ENCODE measurements around the gene BCORL1.

The BCORL1 gene

GRCh38 chrX:130005089-130005807, 22.8 kb downstream of the BCORL1 start:
- Histone ChIP-seq H3K4me1 (ENCODE audit: control insufficient read depth, insufficient read depth, low read length, poor library complexity, severe bottlenecking) (no peaks in the 10 kb centered on the region), H3K27ac (ENCODE audit: insufficient read depth, low read length, poor library complexity, severe bottlenecking) (no peak overlapping the region), H3K4me3 (ENCODE audit: insufficient read depth, low read depth, low read length, poor library complexity, severe bottlenecking) (no peak overlapping the region), H3K9me3 (ENCODE audit: control insufficient read depth, low read length) (no peaks in the 10 kb centered on the region), H3K36me3 (ENCODE audit: control insufficient read depth, insufficient read depth, low read length) (peaks cover 5% of the 10 kb centered on the region), H3K27me3 (replicated peaks; ENCODE audit: control insufficient read depth, insufficient read depth, low read length, poor library complexity, severe bottlenecking) (no peaks in the 10 kb centered on the region)
- DNase-seq, result no peak

- no peak overlapping the region for H3K27ac ChIP-seq (ENCODE audit: insufficient read depth, low read length, poor library complexity, severe bottlenecking)
- no peaks in the 10 kb centered on the region for H3K27me3 ChIP-seq (replicated peaks; ENCODE audit: control insufficient read depth, insufficient read depth, low read length, poor library complexity, severe bottlenecking)
- no peaks in the 10 kb centered on the region for H3K4me1 ChIP-seq (ENCODE audit: control insufficient read depth, insufficient read depth, low read length, poor library complexity, severe bottlenecking)
- peaks cover 13% of the 10 kb centered on the region for H3K36me3 ChIP-seq (ENCODE audit: control insufficient read depth, insufficient read depth, low read length)
- H3K9me3 ChIP-seq (ENCODE audit: control insufficient read depth, low read length), result no peaks in the 10 kb centered on the region
- no peak overlapping the region for H3K4me3 ChIP-seq (ENCODE audit: insufficient read depth, low read depth, low read length, poor library complexity, severe bottlenecking)
- DNase-seq, result no peak
Observed at GRCh38 chrX:130009658-130010223, 27.3 kb downstream of the BCORL1 start.

- peaks cover 20% of the 10 kb centered on the region for H3K36me3 ChIP-seq (ENCODE audit: control insufficient read depth, insufficient read depth, low read length)
- H3K4me1 ChIP-seq (ENCODE audit: control insufficient read depth, insufficient read depth, low read length, poor library complexity, severe bottlenecking), result no peaks in the 10 kb centered on the region
- no peak overlapping the region for H3K27ac ChIP-seq (ENCODE audit: insufficient read depth, low read length, poor library complexity, severe bottlenecking)
- no peaks in the 10 kb centered on the region for H3K9me3 ChIP-seq (ENCODE audit: control insufficient read depth, low read length)
- no peak for DNase-seq
- H3K27me3 ChIP-seq (replicated peaks; ENCODE audit: control insufficient read depth, insufficient read depth, low read length, poor library complexity, severe bottlenecking), result no peaks in the 10 kb centered on the region
- H3K4me3 ChIP-seq (ENCODE audit: insufficient read depth, low read depth, low read length, poor library complexity, severe bottlenecking), result no peak overlapping the region
Observed at GRCh38 chrX:130012683-130013082, 30.2 kb downstream of the BCORL1 start.

- peaks cover 20% of the 10 kb centered on the region for H3K36me3 ChIP-seq (ENCODE audit: control insufficient read depth, insufficient read depth, low read length)
- no peaks in the 10 kb centered on the region for H3K4me1 ChIP-seq (ENCODE audit: control insufficient read depth, insufficient read depth, low read length, poor library complexity, severe bottlenecking)
- H3K27me3 ChIP-seq (replicated peaks; ENCODE audit: control insufficient read depth, insufficient read depth, low read length, poor library complexity, severe bottlenecking), result no peaks in the 10 kb centered on the region
- no peaks in the 10 kb centered on the region for H3K9me3 ChIP-seq (ENCODE audit: control insufficient read depth, low read length)
- DNase-seq, result no peak
- H3K4me3 ChIP-seq (ENCODE audit: insufficient read depth, low read depth, low read length, poor library complexity, severe bottlenecking), result no peak overlapping the region
- H3K27ac ChIP-seq (ENCODE audit: insufficient read depth, low read length, poor library complexity, severe bottlenecking), result no peak overlapping the region
Observed at GRCh38 chrX:130013661-130014060, 31.2 kb downstream of the BCORL1 start.

GRCh38 chrX:130014356-130014755, 31.9 kb downstream of the BCORL1 start:
- H3K27me3 ChIP-seq (replicated peaks; ENCODE audit: control insufficient read depth, insufficient read depth, low read length, poor library complexity, severe bottlenecking), result no peaks in the 10 kb centered on the region
- peaks cover 20% of the 10 kb centered on the region for H3K36me3 ChIP-seq (ENCODE audit: control insufficient read depth, insufficient read depth, low read length)
- no peak for DNase-seq
- no peak overlapping the region for H3K27ac ChIP-seq (ENCODE audit: insufficient read depth, low read length, poor library complexity, severe bottlenecking)
- H3K9me3 ChIP-seq (ENCODE audit: control insufficient read depth, low read length), result no peaks in the 10 kb centered on the region
- no peak overlapping the region for H3K4me3 ChIP-seq (ENCODE audit: insufficient read depth, low read depth, low read length, poor library complexity, severe bottlenecking)
- no peaks in the 10 kb centered on the region for H3K4me1 ChIP-seq (ENCODE audit: control insufficient read depth, insufficient read depth, low read length, poor library complexity, severe bottlenecking)

- Histone ChIP-seq H3K9me3 (ENCODE audit: control insufficient read depth, low read length) (no peaks in the 10 kb centered on the region), H3K27ac (ENCODE audit: insufficient read depth, low read length, poor library complexity, severe bottlenecking) (no peak overlapping the region), H3K4me3 (ENCODE audit: insufficient read depth, low read depth, low read length, poor library complexity, severe bottlenecking) (no peak overlapping the region), H3K36me3 (ENCODE audit: control insufficient read depth, insufficient read depth, low read length) (peaks cover 20% of the 10 kb centered on the region), H3K27me3 (replicated peaks; ENCODE audit: control insufficient read depth, insufficient read depth, low read length, poor library complexity, severe bottlenecking) (no peaks in the 10 kb centered on the region), H3K4me1 (ENCODE audit: control insufficient read depth, insufficient read depth, low read length, poor library complexity, severe bottlenecking) (no peaks in the 10 kb centered on the region)
- DNase-seq, result no peak
Observed at GRCh38 chrX:130014770-130015169, 32.3 kb downstream of the BCORL1 start.

GRCh38 chrX:130015181-130015580, 32.7 kb downstream of the BCORL1 start:
- Histone ChIP-seq H3K4me1 (ENCODE audit: control insufficient read depth, insufficient read depth, low read length, poor library complexity, severe bottlenecking) (no peaks in the 10 kb centered on the region), H3K9me3 (ENCODE audit: control insufficient read depth, low read length) (no peaks in the 10 kb centered on the region), H3K36me3 (ENCODE audit: control insufficient read depth, insufficient read depth, low read length) (peaks cover 20% of the 10 kb centered on the region), H3K27me3 (replicated peaks; ENCODE audit: control insufficient read depth, insufficient read depth, low read length, poor library complexity, severe bottlenecking) (no peaks in the 10 kb centered on the region), H3K4me3 (ENCODE audit: insufficient read depth, low read depth, low read length, poor library complexity, severe bottlenecking) (no peak overlapping the region), H3K27ac (ENCODE audit: insufficient read depth, low read length, poor library complexity, severe bottlenecking) (no peak overlapping the region)
- DNase-seq, result no peak

- Histone ChIP-seq H3K9me3 (ENCODE audit: control insufficient read depth, low read length) (no peaks in the 10 kb centered on the region), H3K36me3 (ENCODE audit: control insufficient read depth, insufficient read depth, low read length) (peaks cover 23% of the 10 kb centered on the region), H3K27ac (ENCODE audit: insufficient read depth, low read length, poor library complexity, severe bottlenecking) (no peak overlapping the region), H3K27me3 (replicated peaks; ENCODE audit: control insufficient read depth, insufficient read depth, low read length, poor library complexity, severe bottlenecking) (no peaks in the 10 kb centered on the region), H3K4me3 (ENCODE audit: insufficient read depth, low read depth, low read length, poor library complexity, severe bottlenecking) (no peak overlapping the region), H3K4me1 (ENCODE audit: control insufficient read depth, insufficient read depth, low read length, poor library complexity, severe bottlenecking) (no peaks in the 10 kb centered on the region)
- DNase-seq, result no peak
Observed at GRCh38 chrX:130018143-130018542, 35.7 kb downstream of the BCORL1 start.

GRCh38 chrX:130020661-130021324, 38.4 kb downstream of the BCORL1 start:
- H3K9me3 ChIP-seq (ENCODE audit: control insufficient read depth, low read length), result no peaks in the 10 kb centered on the region
- DNase-seq, result no peak

GRCh38 chrX:130024127-130024526, 41.7 kb downstream of the BCORL1 start:
- Histone ChIP-seq H3K4me1 (ENCODE audit: control insufficient read depth, insufficient read depth, low read length, poor library complexity, severe bottlenecking) (peaks cover 4% of the 10 kb centered on the region), H3K9me3 (ENCODE audit: control insufficient read depth, low read length) (no peaks in the 10 kb centered on the region), H3K4me3 (ENCODE audit: insufficient read depth, low read depth, low read length, poor library complexity, severe bottlenecking) (no peak overlapping the region), H3K27me3 (replicated peaks; ENCODE audit: control insufficient read depth, insufficient read depth, low read length, poor library complexity, severe bottlenecking) (no peaks in the 10 kb centered on the region), H3K27ac (ENCODE audit: insufficient read depth, low read length, poor library complexity, severe bottlenecking) (peak overlapping the region; percentile 45), H3K36me3 (ENCODE audit: control insufficient read depth, insufficient read depth, low read length) (peaks cover 11% of the 10 kb centered on the region)
- peak; percentile 64 to 74 (median 71) for DNase-seq

More at GRCh38 chrX:130020661-130021324, 38.4 kb downstream of the BCORL1 start:
- Histone ChIP-seq H3K4me3 (ENCODE audit: insufficient read depth, low read depth, low read length, poor library complexity, severe bottlenecking) (no peak overlapping the region), H3K4me1 (ENCODE audit: control insufficient read depth, insufficient read depth, low read length, poor library complexity, severe bottlenecking) (peaks cover 4% of the 10 kb centered on the region), H3K27me3 (replicated peaks; ENCODE audit: control insufficient read depth, insufficient read depth, low read length, poor library complexity, severe bottlenecking) (no peaks in the 10 kb centered on the region), H3K36me3 (ENCODE audit: control insufficient read depth, insufficient read depth, low read length) (peaks cover 9% of the 10 kb centered on the region), H3K27ac (ENCODE audit: insufficient read depth, low read length, poor library complexity, severe bottlenecking) (no peak overlapping the region)
